Activated T-cell treated with anti-CD3 and anti-CD28 coated beads, Interleukin-2, amount 50 U/mL, for 48 hours (primary cell): ENCODE data around the gene PAFAH1B2.
"Not testable (repeated sequence)": the region's sequence is repeated elsewhere in the genome, so short reads cannot be mapped to it uniquely, and the experiment has no call there.

ENCODE experiments used
- DNase-seq, 2 experiments: peaks; one replicate each; pipeline ENCODE4 v3.0.0-alpha.2; 2020

Gene PAFAH1B2

GRCh38 chr11:117127171-117127901 lies 16.8 kb upstream of the PAFAH1B2 start:
- no peak for DNase-seq

GRCh38 chr11:117128289-117128688 lies 15.8 kb upstream of the PAFAH1B2 start:
- DNase-seq: no peak

- DNase-seq: not testable (repeated sequence)
Measured at GRCh38 chr11:117130396-117130795, 13.7 kb upstream of the PAFAH1B2 start.

GRCh38 chr11:117130879-117131278 lies 13.2 kb upstream of the PAFAH1B2 start:
- DNase-seq: no peak

GRCh38 chr11:117134431-117134830 lies 9.7 kb upstream of the PAFAH1B2 start:
- no peak for DNase-seq

GRCh38 chr11:117134979-117135378 lies 9.1 kb upstream of the PAFAH1B2 start:
- DNase-seq: not testable (repeated sequence)

- DNase-seq: not testable (repeated sequence)
Measured at GRCh38 chr11:117137223-117138086, 6.6 kb upstream of the PAFAH1B2 start.

- peak; percentile 24 to 47 for DNase-seq
Measured at GRCh38 chr11:117143390-117143789, 697 bp upstream of the PAFAH1B2 start.

GRCh38 chr11:117144477-117145392 lies 648 bp downstream of the PAFAH1B2 start:
- DNase-seq: peak; percentile 54 to 57

- no peak for DNase-seq
Measured at GRCh38 chr11:117145393-117145761, 1.3 kb downstream of the PAFAH1B2 start.

GRCh38 chr11:117146521-117146920 lies 2.4 kb downstream of the PAFAH1B2 start:
- no peak for DNase-seq

GRCh38 chr11:117152066-117152465 lies 8.0 kb downstream of the PAFAH1B2 start:
- DNase-seq: no peak

GRCh38 chr11:117154468-117154867 lies 10.4 kb downstream of the PAFAH1B2 start:
- no peak for DNase-seq

GRCh38 chr11:117157507-117157906 lies 13.4 kb downstream of the PAFAH1B2 start:
- DNase-seq: no peak

- no peak for DNase-seq
Measured at GRCh38 chr11:117159892-117160291, 15.8 kb downstream of the PAFAH1B2 start.

GRCh38 chr11:117160826-117161225 lies 16.7 kb downstream of the PAFAH1B2 start:
- DNase-seq: no peak

- no peak for DNase-seq
Measured at GRCh38 chr11:117166491-117166890, 22.4 kb downstream of the PAFAH1B2 start.

GRCh38 chr11:117169736-117170135 lies 25.6 kb downstream of the PAFAH1B2 start:
- DNase-seq: no peak

GRCh38 chr11:117170210-117170609 lies 26.1 kb downstream of the PAFAH1B2 start:
- DNase-seq: no peak

GRCh38 chr11:117171007-117171403 lies 26.9 kb downstream of the PAFAH1B2 start:
- DNase-seq: no peak

- no peak for DNase-seq
Measured at GRCh38 chr11:117171404-117172061, 27.4 kb downstream of the PAFAH1B2 start.

- no peak for DNase-seq
Measured at GRCh38 chr11:117172724-117173421, 28.8 kb downstream of the PAFAH1B2 start.
